Measurements from ENCODE around the gene PIGS.

PIGS gene

GRCh38 chr17:28506763-28507487 is 64.4 kb downstream of the PIGS start:
- no peak for DNase-seq (ENCODE audit: low spot score)

GRCh38 chr17:28505986-28506665 is 65.2 kb downstream of the PIGS start, which contains the start of gene FOXN1:
Gene FOXN1 (plus strand): TSS chr17:28506348. CDS start chr17:28523970, 17,622 bp downstream.
- DNase-seq (ENCODE audit: low spot score), result no peak

- no peak for DNase-seq (ENCODE audit: low spot score)
Measured at GRCh38 chr17:28503420-28503819, 67.9 kb downstream of the PIGS start.
